TTC549 (cell line): ENCODE measurements around the gene EDARADD.

ENCODE experiments used
- FAIRE-seq: peaks from 2 replicates; lab custom pipeline; 2012; peaks lifted over from hg19 to GRCh38; lab: Jason Lieb, UNC

Gene EDARADD

DNA sequence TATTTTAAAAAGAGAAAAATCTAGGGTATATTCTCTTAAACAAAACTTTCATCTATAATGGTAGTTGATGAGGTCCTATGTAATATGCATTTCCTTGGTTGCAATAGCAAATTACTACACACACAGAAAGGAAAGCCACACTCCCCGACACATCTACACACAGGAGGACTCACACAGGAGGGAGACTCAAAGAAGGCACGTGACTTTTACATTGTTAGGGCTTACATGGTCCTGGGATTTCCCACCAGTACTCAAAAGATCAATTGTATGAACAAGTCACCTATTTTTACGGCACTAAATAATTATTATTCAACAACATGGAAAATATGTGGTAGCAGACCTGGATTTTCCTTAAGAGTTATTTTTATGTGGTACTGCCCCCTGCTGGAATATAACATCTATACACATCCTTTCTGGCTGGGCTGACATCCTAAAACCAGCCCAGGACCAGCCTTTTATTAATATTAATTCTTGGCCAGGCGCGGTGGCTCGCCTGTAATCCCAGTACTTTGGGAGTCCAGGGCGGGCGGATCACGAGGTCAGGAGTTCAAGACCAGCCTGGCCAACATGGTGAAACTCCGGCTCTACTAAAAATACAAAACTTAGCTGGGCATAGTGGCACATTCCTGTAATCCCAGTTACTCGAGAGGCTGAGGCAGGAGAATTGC, 95.8 kb downstream of the EDARADD start:
- peak; percentile 91 for FAIRE-seq

DNA sequence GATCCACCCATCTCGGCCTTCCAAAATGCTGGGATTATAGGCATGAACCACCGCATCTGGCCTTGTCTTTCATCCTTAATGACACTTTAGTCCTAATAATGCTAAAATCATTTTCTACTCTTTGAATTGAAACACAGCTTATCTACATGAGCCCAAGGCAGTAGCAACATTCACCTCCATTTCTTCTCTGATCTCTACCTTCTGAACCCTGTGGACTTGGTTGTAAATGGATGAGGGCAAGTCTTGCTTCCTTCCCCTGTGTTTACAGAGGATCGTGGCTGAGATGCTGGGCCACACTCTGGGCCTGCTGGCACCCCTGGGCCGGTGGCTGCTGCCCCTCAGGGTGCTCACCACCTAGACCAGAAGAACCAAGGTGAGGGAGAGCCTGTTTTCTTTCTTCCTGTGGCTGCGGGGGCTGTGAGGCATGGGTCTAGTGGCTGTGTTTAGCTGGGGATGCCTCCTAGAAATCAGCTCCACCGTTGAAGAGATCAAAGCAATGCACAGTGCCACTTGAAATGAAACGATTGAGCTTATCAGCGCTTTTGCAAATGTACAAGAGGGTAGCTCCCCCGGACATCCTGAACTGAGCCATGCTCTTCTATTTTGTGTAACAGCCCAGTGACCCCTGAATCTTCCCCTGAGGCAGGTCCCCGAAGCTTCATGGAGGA, 97.5 kb downstream of the EDARADD start:
- no peak for FAIRE-seq

DNA sequence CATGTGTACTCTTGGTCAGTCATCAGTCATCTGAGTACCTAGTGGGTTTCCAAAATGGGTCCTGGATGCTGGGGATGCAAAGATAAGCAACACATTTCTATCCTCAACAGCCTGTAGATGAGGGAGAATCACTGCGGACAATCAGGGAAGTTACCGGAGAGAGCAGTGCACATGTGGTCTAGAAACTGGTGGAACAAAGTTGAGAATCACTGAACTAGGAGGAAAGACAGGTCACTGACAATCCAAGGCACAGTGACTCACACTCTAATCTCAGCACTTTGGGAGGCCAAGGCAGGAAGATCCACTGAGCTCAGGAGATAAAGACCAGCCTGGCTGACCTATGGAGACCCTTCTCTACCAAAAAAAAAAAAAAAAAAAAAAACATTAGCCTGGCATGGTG, 98.3 kb downstream of the EDARADD start:
- FAIRE-seq, result no peak

DNA sequence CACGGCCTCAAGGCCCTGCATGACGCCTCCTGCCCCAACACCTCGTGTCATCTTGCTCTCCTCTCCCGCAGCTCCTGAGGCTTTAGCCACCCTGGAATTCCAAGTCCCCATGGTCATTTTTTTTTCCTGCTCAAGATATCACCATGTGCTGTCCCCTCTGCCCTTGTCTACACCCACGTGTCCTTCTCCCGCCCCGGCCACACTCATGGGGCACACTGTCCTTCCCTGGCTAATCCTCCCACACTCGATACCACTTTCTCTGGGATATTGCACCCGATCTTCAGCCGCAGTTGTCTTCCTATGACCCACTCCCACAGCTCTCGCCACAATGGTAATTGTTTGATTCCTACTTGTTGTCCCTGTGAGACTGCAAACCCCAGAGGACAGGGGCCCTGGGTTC, 100.0 kb downstream of the EDARADD start:
- no peak for FAIRE-seq

DNA sequence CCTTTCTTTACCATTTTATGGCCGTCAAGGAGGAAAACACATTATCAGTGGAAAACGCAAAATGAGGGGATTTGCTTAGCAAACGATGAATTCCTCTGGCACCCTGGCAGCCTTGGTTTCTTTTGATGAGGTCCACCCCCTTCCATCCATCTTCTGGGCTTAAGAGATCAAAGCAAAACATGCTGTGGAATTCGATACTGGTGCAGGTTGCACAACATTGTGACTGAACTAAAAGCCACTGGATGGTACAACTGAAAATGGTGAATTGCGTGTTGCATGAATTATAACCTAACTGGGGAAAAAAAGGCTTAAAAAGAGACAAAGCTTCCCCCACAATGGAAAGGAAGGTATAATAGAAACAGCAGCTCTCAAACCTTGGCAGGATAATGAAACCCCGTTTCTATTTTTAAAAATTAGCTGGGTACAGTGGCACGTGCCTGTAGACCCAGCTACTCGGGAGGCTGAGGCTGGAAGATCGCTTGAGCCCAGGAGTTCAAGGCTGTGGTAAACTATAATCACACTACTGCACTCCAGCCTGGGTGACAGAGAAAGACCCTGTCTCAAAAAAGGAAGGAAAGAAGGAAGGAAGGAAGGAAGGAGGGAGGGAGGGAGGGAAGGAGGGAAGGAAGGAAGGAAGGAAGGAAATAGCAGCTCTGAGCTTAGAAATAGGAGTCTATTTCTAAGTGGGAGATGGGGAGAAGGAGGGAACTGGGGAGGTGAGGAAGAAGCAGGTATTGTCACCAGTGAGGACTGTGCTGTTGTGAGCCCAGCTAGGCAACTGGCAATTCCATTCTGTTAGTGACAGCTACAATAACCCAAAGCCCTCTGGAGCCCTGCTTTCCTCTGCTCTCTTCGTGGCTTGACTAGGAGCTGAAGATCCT, 100.7 kb downstream of the EDARADD start:
- FAIRE-seq, result no peak

DNA sequence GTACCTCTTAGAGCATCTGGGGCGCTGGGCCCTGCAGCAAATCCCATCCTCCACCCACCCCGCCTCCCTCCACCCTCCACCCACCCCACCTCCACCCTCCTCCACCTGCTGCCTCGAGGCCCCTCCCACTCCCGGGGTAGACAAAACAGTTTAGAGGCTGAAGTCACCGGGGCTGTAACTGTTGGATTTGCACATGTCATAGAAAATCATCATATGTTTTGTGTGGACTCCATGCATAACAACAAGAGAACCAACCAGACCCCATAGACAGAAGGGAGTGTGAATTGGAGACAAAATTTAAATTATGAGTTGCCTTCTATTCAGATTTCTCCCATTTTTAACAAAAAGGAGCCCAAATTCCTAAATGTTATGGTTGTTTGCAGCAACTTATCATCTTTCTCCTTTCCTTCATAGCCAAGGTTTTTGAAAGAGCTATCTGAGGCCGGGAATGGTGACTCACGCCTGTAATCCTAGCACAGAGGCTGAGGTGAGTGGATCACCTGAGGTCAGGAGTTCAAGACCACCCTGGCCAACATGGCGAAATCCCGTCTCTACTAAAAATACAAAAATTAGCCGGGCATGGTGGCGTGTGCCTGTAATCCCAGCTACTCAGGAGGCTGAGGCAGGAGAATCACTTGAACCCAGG, 101.5 kb downstream of the EDARADD start:
- FAIRE-seq, result no peak

DNA sequence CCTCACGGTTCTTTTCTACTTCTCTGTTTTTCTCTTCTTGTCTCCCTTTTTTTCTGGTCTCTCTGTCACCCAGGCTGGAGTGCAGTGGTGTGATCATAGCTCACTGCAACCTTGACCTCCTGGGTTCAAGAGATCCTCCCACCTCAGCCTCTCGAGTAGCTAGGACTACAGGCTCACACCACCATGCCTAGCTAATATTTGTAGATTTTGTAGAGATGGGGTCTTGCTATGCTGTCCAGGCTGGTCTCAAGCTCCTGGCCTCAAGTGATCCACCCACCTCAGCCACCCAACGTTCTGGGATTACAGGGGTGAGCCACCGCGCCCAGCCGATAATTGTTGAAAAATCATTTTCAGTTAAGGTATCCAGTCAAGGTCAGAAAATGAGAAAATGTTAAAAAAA, 103.8 kb downstream of the EDARADD start:
- FAIRE-seq, result no peak

DNA sequence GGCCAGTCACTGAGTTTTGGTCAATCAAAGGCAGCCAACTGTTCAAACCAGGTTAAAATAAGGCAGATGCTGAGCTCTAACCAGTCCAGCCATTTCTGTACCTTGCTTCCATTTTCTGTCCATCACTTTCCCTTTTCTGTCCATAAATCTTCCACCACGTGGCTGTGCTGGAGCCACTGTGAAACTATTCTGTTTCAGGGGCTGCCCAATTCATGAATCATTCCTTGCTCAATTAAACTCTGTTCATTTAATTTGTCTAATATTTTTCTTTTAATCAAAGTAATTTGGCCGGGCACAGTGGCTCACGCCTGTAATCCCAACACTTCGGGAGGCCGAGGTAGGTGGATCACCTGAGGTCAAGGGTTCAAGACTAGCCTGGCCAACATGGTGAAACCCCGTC, 107.0 kb downstream of the EDARADD start:
- FAIRE-seq, result no peak

DNA sequence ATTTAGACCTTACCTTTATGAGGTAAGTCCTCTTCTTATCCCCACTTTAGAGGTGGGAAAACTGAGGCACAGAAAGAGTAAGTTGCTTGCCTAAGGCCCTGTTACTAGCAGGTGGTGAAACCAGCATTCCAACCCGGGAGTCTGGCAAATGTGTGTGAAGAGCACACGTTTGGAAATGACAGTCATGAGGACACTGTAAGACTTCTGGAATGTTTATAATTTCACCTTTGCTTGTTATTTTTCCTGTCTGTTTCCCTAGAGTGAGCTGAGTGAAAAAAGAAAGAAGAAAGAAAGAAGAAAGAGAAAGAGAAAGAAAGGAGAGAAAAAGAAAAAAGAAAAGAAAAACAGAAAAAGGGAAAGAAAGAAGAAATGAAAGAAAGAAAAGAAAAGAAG, 108.5 kb downstream of the EDARADD start:
- FAIRE-seq, result no peak

DNA sequence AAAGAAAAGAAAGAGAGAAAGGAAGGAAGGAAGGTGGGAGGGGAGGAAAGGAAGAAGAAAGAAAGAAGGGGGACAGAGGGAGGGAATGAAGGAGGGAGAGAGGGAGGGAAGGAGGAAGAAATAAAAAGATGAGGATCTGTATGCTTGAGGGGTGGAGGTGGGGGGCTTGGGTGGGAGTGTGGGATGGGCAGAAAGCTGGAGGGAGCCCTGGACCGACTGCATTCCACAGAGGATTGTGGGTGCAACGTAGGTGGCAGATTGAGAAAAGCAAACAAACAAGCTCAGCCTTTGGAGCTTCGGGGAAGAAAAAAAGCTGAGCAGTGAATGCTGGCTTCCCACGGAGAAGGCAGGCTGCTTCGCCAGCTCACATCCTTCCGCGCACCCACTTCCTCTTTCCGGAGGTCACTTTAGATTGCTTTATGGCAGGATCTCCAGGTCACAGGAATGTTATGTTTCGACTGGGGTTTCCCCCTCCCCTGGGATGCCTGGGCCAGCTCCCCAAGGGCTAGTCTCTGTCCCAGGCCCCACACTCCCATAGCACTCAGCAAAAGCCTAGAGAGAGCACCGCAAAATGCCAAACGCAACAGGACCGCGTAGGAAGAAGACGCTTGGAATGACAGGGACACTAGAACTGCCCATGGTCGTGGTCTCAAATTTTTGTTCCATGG, 109.0 kb downstream of the EDARADD start:
- FAIRE-seq, result peak; percentile 53

DNA sequence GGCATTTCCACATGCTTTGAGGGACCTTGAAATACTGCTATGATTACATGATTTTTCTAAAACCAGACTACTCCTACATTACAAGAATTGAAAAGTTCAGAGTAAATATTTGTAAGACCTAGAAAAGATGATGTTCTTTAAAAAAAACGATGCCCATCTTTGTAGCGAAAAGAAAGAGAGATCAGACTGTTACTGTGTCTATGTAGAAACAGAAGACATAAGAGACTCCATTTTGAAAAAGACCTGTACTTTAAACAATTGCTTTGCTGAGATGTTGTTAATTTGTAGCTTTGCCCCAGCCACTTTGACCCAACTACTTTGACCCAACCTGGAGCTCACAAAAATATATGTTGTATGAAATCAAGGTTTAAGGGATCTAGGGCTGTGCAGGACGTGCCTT, 110.3 kb downstream of the EDARADD start:
- FAIRE-seq, result peak; percentile 62

DNA sequence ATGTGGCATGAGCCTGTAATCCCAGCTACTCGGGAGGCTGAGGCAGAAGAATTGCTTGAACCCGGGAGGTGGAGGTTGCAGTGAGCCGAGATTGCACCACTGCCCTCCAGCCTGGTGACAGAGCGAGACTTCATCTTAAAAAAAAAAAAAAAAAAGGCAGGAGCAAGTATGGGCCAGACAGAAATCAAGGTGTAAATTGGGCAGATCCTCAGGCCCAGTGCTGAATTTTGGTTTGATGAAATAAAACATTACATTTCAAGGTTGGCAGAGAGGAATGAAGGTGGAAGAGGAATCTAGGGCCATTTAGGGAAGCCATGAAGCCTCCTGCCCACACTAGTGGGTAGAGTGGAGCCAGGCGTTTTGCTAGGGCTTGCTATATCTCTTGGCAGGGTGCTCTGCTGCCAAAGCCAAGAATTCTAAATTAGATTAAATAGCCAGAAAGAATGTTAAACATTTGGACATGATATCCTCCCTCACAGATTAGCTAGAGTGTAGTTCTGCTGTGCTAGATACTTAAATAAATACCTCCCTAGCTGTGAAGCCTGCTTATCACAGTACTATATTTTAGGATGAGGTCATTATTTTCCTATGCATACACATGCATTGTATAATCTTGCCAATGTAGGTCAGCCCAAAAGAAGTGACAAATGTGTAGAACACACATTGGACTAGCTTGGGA, 113.1 kb downstream of the EDARADD start:
- no peak for FAIRE-seq

DNA sequence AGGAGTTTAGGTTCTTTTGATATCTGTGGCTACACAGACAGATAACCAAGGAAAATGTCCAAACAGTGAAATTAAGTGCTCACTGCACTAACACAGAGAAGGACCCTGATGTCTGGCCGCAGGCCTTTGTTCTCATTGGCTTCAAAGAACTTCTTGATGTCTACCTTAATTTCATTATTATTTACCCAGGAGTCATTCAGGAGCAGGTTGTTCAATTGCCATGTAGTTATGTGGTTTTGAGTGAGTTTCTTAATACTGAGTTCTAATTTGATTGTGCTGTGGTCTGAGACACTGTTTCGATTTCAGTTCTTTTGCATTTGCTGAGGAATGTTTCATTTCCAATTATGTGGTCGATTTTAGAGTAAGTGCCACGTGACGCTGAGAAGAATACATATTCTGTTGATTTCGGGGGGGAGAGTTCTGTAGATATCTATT, 114.5 kb downstream of the EDARADD start:
- FAIRE-seq, result no peak

DNA sequence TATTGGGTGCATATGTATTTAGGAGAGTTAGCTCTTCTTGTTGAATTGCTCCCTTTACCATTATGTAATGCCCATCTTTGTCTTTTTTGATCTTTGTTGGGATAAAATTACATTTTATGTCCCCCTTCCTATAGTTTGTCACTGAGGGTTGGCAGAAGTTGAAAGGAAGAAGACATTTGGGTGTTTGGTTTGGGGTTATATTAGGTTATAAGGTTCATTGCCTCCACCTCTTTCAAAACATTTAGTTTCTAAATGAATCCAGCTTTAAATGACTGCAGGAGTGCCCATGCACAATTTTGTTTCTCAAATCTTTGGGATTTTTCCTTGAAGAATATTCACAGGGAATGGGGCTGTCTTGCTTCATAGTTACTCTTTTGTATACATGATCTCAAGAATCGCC, 115.1 kb downstream of the EDARADD start:
- no peak for FAIRE-seq

DNA sequence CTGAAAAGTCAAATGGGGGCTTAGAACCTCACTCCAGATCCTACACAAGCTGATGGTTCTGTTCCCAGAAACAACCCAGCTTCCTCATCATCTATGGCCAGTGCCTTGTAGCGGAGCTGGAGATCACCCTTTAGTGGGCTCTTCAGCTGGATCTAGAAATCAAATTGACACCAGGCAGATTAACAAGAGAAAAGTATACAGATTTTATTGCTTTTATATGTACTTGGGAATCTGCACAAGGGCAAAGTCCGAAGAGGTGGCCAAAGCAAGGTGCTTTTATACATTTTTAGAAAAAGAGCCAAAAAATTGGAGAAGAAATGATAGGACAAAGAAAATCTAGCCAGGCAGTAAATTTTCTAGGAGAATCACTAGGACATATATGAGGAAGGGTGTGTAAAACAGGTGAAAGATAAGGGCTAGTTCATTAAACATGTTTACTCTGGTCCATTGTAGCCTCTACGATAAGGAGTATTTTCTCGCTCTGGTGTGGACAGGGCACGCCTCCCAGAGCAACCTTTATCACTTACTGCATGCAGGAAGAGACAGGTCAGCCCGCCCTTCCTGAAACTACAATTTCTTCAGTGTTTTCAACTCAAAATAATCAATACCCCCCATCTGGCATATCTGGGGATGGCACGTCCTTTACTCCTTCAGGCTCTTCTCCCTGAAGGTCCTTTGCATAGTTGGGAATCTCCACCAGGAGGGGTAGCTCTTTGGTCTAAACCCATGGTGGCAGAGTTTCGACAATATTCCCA, 115.7 kb downstream of the EDARADD start:
- no peak for FAIRE-seq

DNA sequence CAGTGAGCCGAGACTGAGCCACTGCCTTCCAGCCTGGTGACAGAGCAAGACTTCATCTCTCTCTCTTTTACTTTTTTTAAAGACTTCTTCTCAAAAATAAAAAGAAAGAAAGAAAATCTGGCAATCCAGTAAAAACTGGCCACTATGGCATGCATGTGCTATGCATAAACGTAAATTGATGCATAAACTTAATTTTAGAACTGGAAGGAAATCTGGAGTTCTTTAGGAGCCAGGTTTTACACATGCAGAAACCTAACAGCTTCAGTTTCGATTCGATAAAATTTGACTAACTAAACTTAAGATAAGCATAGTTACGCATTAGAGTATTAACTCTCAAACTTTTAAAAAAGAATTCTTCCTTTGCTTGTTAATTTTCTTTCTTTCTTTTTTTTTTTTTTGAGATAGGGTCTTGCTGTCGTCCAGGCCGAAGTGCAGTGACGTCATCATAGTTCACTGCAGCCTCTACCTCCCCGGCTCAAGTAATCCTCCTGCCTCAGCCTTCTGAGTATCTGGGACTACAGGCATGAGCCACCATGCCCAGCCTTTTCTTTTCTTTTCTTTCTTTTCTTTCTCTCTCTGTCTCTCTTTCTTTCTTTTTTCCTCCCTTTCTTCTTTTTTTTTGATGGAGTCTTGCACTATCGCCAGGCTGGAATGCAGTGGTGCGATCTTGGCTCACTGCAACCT, 117.8 kb downstream of the EDARADD start:
- peak; percentile 13 for FAIRE-seq

DNA sequence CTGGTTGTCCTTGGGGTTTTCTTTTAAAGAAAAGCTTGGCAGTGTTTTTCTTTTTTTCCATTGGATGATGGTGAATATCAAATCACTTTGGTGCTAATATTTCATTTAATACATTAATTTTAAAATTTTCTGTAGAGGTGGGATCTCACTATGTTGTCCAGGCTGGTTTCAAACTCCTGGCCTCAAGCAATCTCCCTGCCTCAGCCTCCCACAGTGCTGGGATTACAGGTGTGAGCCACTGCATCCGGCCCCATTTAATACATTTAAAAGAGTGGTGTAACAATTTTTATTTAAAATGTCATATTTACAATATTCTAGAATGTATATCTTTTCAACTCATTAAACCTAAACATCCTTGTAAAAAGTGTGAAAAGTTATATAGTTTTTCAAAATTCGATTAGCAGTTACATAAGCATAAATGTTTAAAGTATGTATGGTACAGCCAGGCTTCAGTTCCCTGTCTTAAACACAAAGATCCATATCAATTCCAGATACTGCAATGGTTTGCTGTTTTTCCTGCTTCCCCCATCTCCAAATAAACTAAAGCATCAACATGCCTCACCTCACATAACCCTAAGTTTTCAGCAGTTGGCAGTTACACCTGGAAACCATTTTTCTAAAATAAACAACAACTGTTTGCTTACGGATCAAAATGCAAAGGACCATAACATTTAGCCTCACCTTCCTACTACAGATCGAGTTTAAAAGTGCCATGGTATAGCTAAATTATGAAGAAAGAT, 120.8 kb downstream of the EDARADD start:
- peak; percentile 82 for FAIRE-seq

DNA sequence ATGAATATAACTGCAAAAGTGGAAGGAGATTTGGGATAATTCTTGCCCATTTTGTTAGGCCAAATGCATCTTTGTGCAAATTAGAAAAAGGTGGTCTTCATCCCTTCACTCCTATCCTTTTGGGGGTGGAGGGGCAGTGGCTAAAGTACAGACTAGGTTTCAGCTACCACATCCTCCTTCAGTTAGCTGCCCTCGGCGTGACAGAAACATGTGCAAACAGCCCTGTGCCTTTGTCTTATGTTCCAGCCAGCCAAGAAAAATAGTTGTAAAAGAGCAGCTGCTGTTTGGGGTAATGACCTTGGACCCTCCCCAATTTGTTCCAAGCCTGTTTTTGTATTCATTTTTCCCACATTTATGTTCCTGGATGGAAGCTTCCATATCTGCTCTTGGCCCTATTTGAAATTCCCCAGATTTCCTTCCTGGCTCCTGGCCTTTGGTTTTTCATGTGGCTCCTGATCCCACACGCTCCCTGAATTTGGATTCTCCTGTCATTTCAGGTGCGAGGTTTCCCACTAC, 121.4 kb downstream of the EDARADD start:
- FAIRE-seq, result peak; percentile 22
